Head of caudate nucleus (tissue), 42 donors: Measurements from ENCODE around the gene SLC5A3.

Source experiments
- DNase-seq, 42 donors: peaks; one replicate each; pipeline versions ENCODE4 v3.0.0 to v3.0.0-alpha.2; 2020 to 2021; ENCODE audit warnings: mixed read lengths in 7 of 42
- intact Hi-C: fragments of 100-400 bp; cut with DNase I; formaldehyde crosslinking; loops from one replicate; pipeline ENCODE4 v1.15.0; 2022

SLC5A3 gene

DNA sequence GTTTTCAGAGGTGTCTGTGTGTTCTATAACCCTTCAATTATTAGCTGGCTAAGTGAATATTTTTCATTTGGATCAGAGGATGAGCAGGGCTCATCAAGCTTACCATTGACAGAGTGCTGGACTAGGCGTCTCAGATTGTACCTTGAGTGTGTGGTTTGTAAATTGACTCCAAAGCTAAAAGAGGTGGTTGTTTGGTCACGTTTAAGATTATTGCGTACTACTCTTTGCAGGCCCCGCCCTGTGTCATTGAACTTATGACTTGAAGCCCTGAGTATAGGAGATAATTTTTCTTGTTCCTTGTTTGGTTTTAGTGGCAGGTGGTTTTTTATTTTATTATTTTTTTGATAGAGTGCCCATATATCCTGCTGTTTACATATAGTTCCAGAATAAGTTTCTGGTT is 17.7 kb downstream of the SLC5A3 start:
- intact Hi-C loops = no loop called here
- no peak for DNase-seq

DNA sequence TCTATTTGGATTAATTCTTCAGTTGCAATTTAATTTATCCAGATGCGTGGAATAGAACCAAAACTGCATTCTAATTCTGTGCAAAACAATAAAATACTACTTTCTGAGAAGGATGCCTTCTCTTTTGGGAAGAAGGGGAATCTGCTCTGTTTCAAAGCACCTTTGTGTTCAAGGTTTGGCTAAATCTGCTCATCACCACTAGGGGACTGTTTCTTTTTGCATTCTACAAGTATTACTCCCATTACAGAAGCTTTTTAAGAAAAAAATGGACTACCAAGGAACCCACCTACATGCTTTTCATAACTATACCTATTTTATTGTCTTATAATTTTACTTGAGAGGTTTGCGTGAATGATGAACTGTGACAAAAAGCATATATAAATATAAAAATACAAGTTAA is 18.2 kb downstream of the SLC5A3 start:
- no peak for DNase-seq
- intact Hi-C loops = no loop called here

DNA sequence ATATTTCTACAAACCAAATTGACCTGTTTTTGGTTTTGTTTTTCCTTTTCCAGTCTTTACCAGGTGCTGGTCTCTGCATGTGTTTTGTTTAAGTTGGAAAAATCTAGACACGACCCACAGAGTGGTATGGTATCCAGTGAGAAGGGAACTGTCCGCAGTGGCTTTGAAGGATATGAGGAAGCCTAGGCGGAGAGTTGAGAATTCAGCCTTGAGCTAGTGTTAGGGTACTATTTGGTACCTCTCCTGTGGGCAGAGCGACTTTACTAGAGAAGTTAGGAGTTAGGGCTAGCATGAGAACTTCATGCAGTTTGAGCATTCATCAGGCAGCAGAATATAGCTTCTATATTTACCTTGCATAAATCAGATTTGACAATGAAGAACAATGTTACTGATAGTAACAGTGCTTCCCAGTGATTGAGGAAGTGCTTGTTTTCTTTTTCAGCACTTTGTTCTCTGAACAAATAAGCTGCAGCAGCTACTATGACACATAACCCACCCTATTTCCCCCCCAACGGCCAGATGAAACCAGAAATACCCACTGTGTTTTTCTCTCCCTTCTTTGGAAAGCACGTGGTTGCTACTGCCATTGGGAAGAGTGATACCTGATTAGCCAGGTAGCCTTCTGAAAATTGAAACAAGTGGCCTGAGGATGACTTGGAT is 19.0 kb downstream of the SLC5A3 start:
- DNase-seq = no peak

DNA sequence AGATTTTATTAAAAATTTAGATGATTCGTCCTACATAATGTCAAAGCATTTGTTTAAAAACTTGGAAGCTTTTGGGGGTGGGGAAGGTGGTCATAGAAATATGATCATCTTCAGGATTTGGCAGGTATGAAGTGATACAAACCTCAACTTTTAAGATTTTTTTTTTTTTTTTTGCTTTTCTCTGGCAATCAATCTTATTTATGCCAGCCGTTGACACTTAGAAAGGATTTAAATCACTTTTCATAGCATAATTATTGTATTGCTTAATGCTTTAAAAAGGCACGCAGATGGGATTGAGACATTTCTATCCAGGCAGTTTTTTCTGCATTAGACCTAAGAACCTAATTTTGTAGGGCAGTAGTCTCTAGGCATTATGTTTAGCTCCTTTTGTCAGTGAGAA is 19.7 kb downstream of the SLC5A3 start:
- DNase-seq = no peak
- intact Hi-C loops = no loop called here

More for the DNA sequence above, 19.0 kb downstream of the SLC5A3 start:
- intact Hi-C loops = no loop called here

DNA sequence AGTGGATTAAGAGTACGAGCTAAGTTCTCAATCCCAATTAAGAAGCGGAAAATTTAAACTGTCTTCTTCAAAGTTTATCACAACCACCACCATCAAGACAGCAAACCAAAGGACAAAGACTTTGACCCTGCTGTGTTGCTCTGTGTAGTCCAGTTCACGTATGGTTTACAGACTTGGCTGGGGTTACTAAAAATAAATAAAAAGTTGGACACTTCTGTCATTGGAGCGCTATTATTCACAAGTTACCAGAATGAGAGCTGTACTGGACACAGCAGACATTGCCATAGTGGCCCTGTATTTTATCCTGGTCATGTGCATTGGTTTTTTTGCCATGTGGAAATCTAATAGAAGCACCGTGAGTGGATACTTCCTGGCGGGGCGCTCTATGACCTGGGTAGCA is 21.6 kb downstream of the SLC5A3 start:
- no peak for DNase-seq
- intact Hi-C loops = no loop called here

DNA sequence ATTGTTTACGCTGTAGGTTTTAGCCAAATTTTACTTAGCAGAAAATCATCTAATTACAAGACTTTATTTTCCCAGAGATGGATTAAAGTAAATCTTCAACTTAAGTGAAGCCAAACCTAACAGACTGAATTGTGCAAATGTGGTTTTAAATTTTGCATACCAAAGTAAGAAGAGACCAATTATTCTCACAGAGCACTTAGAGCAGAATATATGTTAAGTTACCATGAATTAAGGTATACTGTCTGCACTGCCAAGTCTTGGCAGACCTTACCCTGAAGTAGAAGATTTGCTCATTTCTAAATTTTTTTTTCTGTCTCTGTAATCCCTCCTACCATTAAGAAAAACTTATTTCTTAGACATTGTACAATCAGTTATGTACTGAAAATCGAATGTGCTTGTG is 24.1 kb downstream of the SLC5A3 start:
- no peak for DNase-seq

DNA sequence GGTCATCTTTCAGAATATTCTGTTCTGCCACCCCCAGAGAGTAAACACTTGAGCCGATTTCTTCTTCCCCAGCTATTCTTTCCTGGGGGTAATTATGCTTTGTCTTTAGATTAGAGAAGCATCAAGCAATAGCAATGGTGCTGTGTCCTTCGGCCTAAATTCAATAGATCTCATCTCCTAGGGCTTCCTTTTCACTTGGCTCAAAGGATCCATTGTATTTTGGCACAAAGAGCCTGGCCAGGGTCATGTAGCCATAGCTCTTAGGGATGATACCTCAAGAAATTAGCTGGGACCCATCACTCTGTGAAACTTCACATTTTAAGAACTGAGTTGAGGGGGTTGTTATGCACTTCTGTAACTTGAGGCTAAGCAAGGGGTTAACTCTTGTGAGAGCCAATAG is 27.0 kb downstream of the SLC5A3 start:
- DNase-seq = no peak
- intact Hi-C loops = no loop called here

More for the DNA sequence above, 24.1 kb downstream of the SLC5A3 start:
- intact Hi-C loops = no loop called here

DNA sequence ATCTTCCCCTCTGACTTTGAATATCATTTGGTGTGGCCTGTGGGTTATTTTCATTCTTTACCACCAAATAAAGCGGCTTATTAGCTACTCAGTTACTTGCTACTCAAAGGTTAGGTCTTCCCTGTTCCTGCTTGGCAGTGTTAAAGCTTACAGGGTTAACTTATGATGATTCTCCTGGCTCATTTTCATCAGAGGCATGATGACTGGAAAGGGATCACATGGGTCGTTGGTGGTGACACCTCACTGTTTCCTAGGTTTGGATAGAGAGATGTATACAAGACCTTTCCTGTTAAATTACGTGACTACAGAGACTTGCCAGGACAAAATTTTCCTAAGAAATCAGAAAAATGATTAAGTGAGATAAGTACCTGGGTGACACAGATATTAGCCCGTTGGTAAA is 27.4 kb downstream of the SLC5A3 start:
- intact Hi-C loops = no loop called here

DNA sequence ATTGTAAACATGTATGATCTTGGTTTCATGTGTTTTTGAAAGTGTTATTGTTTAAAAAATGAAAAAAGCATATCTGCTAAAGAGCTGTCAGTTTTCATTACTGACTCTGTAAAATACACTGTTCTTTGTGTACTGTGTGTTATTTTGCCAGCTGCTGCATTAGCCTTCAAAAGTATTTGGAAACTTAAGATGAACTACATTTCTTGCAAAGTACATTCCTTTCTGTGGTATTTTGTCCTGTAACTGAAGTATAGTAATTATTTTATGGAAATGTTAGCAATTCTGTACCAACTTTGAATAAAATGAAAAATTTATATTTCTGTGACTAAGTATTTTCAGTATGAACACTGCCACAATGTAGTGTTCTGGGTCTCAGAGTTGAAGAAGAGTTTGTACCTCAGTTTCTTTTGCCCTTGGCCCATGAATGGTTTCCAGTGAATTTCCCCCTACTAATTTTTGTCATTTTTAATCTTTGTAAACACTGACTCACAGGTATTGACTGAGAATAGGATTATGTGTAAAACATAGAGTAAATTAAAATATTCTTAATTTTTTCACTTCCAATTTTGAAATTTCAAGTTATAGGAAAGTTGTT is 32.7 kb downstream of the SLC5A3 start:
- no peak for DNase-seq
- intact Hi-C loops = no loop called here

More for the DNA sequence above, 27.4 kb downstream of the SLC5A3 start:
- no peak for DNase-seq

DNA sequence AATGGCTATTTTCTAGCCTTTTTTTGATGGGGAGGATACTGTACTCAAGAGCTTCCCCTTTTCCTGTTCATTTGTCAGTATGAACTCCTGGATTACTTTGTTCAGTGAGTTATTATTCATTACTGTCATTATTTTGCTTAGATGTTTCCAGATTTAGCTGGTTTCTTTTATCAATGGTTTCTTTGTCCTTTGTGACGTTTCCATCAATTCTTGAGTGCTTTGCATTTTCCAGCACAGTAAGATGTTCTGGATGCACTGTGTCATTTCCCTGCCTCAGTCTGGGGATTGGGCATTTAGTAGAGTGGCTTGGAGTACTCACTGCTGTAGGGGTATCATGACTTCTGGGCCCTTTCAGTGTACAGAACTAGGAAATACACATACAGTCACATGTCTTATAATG is 34.2 kb downstream of the SLC5A3 start:
- intact Hi-C loops = no loop called here
- no peak for DNase-seq

DNA sequence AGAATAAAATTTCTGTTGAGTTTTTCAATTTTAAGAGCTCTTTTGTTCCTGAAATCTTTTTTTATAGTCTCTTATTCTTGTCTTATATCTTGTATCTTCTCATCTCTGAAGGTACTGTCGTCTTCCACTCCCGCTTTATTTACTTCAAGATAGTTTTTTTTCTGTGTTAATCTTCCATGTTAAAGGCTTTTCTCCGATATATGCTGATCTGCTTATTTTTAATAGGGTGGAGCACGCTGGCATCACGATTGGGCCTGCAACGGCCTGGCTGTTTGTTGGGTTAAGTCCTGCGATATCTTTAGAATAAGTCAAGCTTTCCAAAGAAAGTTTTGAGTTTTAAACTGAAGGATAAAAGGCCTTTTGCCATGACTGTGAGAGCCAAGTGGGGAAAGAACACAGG is 35.7 kb downstream of the SLC5A3 start:
- DNase-seq = no peak
- intact Hi-C loops = no loop called here

DNA sequence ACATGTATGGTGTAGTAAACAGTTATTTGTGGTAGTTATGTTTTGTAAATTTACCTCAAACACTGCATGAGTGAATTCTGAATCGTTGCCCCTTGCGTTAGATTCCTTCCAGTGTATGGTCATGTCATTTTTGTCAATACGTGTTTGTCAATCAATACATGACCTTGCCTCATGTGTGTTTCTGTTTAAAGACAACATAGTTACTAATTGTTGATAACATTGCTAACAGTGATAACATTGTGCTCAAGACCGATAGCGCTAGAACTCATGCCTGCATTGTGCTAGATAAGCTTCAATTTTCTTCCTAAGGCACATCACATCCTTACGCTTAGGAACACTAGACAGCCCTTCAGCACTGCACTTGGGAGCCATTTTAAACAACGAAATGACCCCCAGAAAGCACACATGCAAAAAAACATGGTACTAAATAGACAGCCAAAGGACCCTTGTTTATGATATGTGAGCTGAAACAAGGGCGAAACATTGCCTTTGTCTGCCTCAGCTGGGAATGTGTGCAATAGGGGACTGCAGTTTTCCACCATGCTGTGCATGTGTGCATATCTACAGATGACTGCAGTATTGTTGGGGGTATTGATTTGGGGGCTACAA is 37.3 kb downstream of the SLC5A3 start:
- DNase-seq = no peak
- intact Hi-C loops = no loop called here

DNA sequence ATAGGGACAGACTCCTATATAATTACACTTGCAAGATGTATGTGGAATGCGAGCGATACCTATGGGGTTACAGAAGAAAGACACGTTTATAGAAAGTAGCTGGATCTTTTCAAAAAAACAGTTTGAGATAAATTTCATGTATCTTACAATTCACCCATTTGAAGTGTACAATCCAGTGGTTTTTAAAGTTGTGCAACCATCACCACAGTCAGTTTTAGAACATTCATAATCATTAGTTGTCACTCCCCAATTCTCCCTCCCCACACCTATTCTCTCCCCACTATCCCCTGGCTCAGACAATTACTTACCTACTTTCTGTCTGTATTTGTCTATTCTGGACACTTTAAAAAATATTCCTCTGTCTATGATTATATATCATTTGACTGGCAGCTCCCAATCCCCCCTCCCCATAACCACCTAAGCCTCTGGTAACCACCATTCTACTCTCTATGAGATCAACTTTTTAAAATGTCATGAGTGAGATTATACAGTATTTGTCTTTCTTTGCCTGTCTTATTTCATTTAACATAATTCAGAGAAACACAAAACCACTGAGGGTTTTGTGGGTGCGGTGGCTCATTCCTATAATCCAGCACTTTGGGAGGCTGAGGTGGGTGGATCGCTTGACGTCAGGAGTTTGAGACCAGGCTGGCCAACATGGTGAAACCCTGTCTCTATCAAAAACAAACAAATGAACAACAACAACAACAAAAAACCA is 39.1 kb downstream of the SLC5A3 start:
- intact Hi-C loops = no loop called here
- no peak for DNase-seq

DNA sequence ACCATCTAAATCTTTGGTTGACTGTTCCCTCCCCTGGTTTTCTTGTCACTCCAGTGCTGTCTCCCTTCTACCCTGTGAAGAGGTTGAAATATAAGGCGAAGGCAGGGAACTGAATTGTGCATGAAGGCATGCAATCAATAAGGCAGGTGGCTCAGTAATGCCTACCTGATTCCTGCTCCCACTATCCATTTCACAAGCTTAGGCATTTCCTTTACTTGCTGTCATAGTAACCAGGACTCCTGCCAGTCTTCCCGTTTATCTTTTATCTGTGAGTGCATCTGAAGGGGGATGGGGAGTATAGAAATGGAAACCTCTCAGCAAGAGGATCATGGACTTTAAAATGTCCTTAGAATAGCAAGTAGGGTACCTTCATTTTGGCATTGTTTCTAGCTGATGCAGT is 40.5 kb downstream of the SLC5A3 start:
- intact Hi-C loops = no loop called here
- DNase-seq = no peak

DNA sequence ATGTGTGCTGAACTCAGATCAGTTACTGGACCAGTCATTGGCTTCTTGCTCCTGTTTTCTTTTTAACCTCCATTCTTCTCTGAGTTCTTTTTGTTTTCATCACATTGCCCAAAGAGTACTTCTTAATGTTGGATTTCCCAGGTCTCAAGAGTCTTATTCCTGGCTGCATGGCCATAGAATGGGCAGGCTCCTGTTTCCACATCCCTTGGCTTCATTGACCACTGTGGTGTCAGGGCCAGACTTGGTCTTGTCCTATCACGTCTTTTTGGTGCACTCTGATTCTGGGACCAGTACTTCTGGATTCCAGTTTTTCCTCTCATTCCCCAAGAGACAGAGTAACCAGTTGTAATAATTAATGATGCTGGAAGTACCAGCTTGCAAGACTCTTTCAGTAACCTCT is 41.8 kb downstream of the SLC5A3 start:
- DNase-seq = no peak
- intact Hi-C loops = no loop called here

DNA sequence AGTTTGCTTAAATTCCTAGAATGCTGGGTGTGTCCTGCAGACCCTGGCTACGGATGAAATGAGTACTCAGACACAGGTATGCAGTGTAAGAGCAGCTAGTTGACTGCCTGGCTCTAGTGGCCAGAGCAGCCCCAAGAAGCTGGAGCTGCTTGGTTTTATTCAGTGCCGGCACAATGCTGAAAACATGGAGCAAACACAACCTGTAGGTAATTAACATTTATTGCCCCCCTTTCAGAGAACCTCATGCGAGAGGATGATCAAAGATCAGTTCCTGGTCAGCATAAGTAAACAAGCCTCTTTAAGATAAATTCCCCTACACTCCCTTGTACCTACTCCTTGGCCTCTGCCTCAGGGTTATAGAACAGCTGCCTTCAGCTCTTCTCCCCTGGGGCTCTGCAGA is 43.2 kb downstream of the SLC5A3 start:
- DNase-seq = no peak
- intact Hi-C loops = no loop called here

DNA sequence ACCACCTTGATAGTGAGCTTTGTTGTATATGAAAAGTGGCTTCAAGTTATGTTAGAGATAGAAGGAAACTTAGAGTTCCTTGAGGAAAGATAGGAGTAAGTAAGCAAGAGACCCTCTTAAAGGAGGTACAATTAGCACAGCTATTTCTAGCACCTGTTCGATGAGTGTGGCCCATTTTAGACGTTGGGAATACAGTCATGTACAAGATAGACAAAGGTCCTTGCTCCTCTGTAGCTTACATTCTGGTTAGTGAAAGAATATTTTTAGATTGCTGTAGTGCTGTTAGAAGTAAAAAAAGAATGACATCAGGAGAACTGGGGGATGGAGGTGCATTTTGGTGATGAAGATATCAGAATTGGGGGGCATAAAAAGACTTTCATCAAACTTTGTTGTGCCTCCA is 47.5 kb downstream of the SLC5A3 start:
- intact Hi-C loops = no loop called here
- DNase-seq = no peak

DNA sequence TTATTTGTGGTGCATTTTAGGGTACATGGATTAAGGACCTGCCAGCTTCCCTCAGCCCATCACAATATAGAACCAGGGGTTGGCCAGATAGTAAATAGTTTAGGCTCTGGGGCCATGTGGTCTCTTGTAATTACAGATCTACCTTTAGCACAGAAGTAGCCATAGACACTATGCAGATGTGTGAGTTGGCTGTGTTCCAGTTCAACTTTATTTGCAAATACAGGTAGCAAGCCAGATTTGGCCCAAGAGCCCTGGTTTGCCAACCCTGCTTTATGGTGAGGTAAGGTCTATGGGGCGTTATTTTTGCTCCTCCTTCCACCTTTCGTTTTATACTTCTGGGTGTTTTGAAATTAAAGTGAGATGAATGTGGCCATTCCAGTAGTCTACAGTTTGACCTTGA is 48.7 kb downstream of the SLC5A3 start:
- intact Hi-C loops = no loop called here
- DNase-seq = no peak
